HG03432 (cell line): ENCODE data around the gene SESN1.

Experiments used
- ATAC-seq: cut with Tn5 transposase; IDR thresholded peaks from one replicate; pipeline ENCODE4 v1.9.1; 2021; ENCODE audit warnings: mild to moderate bottlenecking, moderate library complexity; ENCODE audit not compliant: unreplicated experiment

SESN1 gene

DNA sequence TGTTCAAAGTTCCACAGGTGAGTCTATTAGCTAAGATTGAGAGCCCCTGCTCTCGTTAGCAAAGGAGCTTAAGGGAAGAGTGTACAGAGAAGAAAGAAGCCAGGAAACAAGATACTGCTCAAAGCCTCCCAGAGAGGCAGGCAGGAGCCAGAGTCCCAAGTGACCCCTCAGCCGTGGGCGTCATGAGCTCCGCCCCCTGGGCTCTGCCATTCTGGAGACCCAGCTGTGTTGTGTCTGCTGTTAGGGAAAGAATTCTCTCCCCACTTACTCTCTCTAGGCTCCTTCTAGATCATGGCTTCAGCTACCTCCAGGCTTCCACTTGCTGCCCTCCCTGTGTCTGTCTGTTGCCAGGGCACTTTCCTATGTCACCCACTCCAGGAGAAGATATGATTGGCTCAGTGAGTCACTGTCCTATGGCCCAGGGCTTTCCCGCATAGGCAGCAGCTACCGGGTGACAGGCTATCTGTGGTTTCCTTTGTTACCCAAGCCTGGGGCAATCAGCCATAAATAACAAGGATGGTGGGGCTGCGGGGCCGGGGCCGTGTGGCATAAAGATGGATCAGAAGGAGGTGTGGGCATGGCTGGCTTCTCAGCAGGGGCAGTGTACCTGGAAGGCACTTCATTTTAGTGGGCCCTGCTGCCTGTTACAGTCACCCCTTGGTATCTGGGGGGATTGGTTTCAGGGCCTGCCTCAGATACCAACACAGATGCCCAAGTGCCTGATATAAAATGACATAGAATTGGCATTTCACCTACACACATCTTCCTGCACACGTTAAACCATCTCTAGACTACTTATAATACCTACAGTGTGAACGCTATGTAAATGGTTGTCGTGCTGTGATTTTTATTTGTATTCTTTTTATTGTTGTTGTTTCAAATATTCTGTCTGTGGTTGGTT is 127.5 kb downstream of the SESN1 start:
- ATAC-seq = no peak

DNA sequence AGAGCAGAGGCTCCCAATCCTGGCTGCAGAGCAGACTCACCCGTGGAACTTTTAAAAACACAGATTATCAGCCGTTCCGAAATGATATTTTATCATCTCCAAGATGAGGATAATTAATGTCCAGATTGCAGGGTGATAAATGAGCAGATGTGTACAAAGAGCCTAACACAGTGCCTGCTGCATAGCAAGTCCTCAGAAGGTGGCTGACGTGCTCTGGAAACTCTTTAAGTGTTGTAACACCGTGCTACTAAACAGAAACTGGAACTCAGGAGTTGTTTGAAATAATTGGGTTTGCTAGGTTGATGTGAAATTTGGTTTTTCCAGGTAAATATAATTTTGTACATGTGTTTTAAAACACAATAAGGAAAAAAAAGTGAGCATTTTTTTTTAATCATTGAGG is 128.4 kb downstream of the SESN1 start:
- ATAC-seq = no peak

DNA sequence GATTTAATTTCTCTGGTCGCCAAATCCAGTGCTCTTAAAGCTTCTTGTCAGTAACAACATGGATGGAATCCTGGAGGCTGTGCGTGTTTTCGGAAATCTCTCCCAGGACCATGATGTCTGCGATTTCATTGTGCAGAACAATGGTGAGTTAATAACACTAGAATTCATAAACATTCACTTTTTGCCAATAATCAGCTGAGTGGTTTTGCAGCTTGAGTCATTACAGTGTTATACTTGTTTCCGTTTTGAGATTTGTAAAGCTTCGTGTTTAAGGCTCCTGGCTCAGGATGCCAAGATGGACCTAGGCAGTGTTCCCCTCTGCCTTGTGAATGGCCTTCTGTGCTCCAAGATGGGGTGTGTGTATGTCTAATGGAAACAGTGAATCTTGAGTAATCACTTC is 132.7 kb downstream of the SESN1 start:
- ATAC-seq = no peak

DNA sequence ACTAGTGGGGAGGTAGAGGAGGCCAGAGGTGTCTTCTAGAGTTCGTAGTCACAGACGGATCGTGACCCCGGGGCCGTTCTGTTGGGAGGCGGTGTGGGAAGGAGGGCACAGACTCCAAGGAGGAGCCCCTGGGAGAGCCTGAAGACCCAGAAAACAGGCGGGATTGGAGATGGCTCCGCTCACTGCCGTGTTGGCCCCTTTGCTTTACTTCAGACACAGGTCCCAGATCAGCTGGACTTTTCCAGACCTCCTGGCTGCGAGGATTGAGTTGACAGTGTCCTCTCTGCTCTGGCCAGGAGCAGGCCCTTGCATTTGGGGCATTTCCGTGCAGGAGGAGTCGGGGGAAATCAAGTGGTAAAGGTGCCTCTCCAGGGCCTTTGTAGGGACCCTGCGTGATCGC is 133.6 kb downstream of the SESN1 start:
- no peak for ATAC-seq

DNA sequence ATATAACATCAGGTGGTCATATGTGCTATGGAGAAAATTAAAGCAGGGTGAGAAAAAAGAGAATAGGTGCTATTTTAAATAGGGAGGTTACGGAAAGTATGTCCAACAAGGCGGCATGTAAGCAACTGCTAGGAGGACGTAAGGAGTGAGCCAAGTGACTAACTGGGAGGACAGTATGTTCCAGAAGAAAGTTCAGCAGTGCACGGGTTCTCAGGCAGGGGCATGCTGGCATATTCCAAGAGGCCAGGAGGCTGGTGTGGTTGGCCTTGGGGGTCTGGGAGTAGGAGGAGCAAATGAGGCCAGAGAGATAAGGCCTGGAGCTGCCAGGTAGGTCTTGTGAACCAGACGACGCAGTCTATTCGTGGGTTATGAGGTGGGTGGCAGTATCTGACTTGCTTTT is 134.0 kb downstream of the SESN1 start:
- ATAC-seq = no peak

DNA sequence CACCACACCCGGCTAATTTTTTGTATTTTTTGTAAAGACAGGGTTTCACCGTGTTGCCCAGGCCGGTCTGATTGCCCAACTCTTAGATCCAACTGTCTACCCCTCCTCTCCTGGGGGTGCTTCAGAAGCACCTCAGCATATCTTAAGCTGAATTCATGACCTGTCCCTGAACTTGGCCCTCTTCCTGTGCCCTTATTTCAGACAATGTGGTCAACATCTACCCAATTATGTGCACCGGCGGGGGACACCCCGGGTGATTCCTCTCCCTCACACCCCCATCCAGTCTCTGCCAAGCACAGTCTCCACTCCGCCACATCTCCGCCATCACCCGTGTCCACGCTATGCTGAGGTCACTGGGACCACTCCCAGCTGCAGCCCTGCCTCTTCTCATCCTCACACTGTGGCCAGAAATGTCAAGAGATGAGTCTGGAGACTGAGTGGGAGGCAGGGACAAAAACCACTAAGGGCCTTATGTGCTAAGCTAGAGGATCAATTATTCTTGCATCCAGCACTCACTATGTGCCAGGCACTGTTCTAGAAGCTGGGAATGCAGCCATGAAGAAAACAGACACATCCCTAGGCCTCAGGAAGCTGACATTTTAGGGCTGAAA is 134.6 kb downstream of the SESN1 start:
- no peak for ATAC-seq

DNA sequence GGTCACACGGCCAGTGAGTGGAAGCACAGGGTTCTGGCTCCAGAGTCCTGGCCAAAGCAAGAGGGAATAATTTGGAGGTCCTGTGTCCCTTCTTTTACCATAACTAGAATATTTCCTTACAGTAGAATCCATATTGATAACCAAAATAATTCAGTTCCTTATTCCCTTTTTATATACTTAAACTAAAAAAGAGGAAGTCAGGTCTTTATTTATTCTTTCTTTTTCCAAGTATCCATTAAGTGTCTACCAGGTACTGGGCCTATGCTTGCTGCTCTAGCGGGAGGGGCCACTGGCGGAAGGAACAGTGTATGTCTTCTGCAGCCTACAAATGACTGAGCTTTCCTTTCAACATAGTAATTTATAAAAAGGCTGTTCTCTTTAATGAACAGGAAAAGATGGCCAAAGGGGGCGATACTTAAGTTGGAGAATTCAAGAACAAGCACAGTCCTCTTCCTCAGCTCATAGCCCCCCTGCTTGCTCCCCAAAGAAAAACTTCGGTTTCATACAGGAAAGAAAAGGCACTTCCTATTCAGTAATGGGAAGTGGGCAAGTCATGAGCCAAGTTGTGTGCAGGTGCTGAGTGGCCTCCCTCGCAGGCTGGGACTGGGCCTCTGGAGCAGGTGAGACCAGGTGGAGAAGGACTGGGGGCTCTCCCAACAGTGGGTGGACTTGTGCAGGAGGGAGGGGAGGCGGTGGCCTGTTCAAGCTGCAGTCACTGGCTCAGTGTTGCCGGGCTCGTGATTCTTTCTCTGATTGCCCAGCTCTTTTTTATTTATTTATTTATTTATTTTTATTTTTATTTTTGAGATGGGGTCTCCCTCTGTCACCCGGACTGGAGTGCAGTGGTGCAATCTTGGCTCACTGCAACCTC is 135.5 kb downstream of the SESN1 start:
- no peak for ATAC-seq

DNA sequence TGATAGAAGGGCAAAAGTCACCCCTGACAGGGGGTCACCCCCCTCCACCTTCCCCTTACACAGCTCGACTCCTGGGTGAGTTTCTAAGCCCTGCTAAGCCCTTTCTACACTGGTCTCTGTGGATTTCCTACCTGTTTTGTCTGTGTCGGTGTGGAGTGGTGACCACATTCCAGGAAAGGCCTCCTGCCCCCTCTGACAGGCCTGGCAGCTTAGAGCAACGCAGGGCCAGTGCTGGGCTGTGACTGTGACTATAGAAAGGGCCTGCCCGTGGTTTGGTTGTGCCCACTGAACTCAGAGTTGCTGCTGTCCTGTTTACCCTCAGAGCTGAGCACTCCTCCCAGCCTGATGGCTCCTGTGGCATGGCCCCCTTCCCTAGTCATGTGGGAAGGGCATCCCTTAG is 137.4 kb downstream of the SESN1 start:
- no peak for ATAC-seq

DNA sequence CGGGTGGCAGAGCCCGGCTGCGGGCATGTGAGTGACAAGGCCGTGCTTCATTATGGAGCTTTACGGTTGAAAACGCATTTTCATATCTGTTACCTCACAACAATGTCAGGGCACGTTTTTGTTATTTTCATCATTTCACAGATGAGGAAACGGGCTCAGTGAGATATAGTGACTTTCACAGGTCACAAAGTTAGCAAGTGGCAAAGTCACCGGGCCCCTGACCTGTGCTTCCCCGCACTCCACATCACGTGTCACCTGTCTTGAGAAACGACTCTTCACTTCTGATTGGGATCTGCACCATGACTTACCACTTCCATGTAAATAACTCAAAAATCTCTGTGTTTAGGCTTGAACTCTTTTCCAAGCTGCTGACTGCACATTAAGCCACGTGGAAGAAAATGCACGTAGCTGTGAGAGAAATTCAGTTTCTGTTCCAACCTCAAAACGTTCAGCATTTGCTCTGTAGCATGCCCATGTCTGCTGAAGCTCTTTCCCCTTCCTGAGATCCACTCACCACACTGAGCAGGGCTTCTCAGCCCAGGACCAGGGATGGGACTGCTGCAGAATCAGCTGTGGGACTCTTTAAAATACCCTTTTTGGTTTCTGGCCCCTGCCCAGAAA is 139.2 kb downstream of the SESN1 start:
- ATAC-seq = no peak

DNA sequence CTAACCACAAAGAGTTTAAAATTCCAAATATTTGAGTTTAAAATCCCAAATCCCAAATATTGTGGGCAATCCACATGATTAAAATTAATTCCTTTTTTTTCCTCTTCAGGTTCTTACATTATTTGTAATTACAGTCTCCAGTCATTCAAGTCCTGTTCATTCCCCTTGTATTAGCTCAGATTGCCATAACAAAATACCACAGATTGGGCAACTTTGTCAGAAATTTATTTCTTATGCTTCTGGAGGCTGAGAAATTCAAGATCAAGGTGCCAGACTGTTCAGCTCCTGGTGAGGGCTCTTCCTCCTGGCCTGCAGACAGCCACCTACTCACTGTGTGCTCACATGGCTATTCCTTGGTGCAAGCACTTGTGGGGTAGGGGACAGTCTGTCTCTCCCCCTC is 141.0 kb downstream of the SESN1 start:
- ATAC-seq = no peak

DNA sequence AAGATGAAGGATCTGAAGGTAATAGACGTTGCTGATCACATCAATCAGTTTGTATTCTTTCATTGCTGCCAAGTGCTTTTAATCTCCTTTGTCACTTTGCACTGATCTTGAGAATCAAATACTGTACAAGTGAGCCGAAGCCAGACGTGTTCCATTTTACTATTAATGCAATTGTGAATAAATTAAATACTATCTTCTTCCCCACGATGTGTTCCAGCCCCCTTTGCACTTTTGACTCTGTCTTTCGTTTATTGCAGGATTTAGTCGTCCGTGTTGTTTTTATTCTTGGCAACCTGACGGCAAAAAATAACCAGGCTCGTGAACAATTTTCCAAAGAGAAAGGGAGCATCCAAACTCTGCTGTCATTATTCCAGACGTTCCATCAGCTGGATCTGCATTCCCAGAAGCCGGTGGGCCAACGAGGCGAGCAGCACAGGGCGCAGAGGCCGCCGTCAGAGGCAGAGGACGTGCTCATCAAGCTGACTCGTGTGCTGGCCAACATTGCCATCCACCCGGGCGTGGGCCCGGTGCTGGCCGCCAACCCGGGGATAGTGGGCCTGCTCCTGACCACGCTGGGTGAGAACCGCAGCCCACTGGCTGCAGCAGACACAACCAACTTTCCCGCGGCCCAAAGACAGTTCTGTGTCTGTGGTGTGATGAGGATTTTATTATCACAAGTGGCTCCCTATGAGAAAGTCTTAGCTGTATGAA is 141.7 kb downstream of the SESN1 start:
- no peak for ATAC-seq

DNA sequence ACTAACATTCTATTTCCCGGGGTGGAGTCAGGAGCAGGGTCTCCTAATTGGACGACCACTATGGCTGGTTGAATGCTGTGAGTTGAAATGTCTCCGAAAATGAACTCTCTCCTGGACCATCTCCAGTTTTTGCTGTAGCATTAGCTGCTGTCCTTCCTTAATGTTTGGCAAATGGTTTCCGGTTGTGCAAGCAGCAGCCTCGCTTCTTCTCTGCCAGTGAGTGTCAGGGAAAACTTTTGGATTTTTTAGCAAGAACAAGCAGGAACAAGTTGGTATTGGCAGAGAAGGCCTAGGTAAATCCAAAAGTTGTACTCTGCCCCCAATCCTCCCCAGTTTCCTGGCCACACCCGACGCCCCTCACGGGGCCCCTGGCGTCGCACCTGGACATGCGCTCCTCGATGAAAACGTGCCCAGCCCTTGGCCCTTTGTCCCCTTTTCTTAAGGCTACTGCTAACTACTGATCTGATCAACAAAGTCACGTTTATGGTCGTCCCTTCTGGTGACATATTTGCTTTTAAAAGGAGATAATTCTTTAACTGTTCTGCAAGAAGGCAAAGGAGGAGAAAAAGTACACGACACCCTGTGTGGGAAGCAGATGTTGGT is 143.2 kb downstream of the SESN1 start:
- no peak for ATAC-seq

DNA sequence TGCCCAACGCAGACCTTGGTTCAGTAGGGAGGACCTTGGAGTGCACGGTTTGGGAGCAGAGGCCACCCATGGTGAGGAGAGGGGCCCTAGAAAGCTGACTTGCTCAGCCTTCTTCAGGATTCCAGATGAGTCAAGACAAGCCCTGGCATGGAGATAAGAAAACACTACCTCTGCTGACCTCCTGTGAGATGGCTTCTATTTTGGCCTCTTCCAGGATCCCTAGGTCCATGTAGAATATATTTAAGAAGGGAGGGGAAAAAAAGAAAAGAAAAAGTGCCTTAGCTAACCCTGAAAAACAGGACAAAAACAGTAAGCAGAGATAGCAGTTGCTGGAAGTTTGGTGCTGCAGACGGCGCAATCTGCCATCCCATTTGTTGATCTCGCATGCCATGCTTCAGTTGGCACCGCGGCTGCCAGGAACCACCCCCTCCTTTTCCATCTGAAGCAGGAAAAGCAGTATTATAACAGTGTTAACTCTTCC is 146.4 kb downstream of the SESN1 start:
- no peak for ATAC-seq

DNA sequence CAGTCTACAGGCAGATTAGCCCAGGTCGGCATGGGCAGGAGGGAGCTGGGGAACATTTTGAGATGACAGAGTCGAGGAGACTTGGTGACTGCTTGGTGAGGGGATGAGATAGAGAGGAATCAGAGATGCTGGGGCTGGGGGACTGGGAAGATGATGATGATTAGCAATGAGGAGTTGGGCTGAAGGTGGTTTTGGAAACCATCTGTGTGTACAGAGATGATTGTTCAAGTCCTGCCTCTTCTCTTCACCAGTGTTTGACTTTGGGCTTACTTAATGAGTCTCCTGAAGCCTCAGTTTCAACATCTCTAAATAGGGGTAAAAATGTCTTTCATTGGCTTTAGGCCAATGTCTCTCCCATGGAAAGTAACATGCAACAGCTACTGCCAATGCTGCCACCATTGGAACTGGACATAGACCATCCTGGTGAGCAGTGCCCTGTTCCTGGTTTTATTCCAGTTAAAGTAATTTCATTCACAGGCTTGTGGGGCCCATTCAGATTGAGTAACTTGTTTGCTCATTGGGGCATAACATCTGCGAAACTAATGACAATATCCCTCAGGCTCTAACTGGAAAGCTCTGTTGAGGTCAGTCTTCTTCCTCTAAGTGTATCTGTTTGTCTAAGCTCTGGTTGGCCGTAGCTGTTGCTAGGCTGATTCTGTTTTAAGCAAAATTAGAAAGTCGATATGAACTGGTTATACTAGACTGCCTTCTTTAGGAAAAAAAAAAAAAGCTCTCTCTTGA is 147.4 kb downstream of the SESN1 start:
- ATAC-seq = no peak

DNA sequence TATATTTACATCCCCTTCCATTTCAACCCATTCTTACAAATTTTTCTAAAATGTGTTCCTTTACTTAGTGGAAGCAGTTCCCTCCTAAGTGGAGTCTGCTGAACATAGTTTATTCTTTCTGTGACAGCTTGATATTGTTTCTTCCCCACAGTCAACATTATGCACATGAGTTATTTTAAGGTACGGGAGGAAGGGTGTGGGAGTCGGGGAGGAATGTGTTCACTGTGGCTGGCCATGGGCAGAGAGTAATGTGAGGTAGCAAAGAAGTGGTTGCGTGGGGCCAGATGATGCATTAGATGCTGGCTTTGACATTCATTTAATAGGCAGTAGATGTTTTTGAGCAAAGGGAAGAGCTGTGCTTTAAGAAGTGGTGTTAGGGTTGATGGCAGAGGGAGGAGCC is 148.0 kb downstream of the SESN1 start:
- no peak for ATAC-seq

DNA sequence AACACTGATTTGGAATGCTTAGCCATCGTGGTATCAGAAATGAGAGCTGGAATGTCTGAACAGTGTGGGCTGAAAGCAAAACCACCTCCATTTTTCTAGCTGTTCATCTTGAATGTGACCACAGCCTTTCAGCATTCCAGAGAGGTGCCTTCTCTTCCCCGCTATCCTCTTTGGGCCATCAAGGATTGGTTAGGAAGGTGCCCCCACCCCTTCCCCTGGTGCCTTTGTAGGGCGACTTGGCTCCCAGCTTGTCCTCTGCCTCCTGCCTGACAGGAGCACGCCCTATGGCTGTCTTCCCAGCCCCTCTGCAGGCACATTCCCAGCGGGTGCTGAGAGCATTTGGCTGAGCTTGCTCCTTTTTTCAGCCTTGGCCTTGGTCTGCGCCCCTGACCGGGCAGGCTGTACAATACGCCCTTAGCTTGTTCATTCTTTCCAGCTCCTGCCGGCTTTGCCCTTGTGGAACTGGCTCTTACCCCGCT is 148.9 kb downstream of the SESN1 start:
- no peak for ATAC-seq

DNA sequence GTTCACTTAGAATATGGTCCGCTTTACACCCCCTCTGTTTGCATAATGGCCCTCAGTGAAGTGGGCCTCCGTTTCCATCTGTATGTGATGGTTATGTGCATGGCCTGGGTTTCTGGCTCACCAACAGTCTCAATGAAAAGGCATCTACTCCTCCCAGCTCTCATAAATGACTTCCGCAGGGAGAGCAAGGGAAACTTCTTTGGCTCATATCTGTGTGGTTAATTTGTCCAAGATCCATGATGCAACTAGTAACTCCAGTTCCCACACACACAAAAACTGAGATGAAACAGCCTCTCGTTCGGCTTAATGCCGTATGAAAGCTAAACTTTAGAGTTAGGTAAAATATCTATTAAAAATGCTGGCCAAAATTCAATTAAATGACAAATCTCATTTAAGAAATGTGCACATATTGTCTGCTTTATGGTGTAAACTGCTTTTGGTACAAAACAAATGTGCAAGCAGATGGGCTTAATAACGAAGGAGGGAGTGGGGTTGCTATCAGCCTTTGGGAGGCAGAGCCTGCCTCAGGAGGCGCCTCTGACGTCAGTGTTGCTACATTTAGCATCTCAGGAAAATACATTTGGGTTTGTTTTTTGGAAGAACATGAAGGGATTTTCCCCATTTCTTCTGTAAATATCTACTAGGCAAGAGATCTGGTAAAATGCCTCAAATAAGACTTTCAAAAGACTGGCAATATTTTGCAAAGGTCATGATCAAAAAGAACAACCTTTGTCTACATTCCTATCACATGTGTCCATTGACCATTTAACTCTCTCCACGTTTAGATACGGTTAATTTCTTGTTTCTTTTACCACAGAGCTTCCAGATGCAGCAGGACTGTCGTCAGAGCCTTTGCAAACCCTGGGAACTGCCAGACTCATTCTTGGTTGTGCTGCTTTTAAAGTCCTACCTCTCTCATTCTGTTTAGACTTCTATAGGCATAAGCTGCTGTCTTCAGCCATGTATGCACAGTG is 149.7 kb downstream of the SESN1 start:
- no peak for ATAC-seq

DNA sequence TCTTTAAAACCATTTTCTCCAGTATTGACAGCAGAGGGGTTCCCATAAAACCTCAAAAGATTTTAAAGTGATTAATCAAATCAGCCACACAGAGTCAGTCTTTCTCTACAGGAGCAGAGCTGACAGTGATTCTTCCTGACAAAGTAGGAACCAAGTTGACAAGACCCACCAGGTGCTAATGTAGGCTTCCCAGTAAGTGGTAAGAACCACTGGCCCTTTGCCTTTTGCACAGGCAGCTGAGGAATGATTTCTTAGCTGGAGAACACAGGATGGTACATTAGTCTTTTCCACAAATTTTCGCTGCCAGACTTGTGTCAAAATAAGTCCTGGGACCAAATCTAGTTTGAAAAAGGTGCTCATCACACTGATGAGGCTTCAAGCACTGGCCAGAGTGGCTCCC is 150.6 kb downstream of the SESN1 start:
- ATAC-seq = no peak
